Vagina (tissue), 2 donors: ENCODE results near the gene THADA.

Experiments
- CTCF ChIP-seq, 3 experiments: fragments of 450-650 bp in 2 of 3; fragments of 200-600 bp in 1 of 3; sonication (generic) in 1 of 3; IDR thresholded peaks; one replicate each; pipeline ENCODE4 v1.5.1; 2017 to 2019; ENCODE audit warnings: antibody characterized with exemption in 3 of 3, mild to moderate bottlenecking in 2 of 3, moderate library complexity in 2 of 3
- POLR2A ChIP-seq, 2 donors: fragments of 450-650 bp; IDR thresholded peaks; one replicate each; pipeline ENCODE4 v1.6.1; 2017; ENCODE audit warnings: antibody characterized with exemption in 2 of 2, mild to moderate bottlenecking in 2 of 2, moderate library complexity in 2 of 2
- POLR2AphosphoS5 ChIP-seq, 2 donors: sonication (generic); formaldehyde crosslinking; IDR thresholded peaks; one replicate each; pipeline ENCODE4 v1.9.0; 2017; ENCODE audit warnings: antibody characterized with exemption in 2 of 2, mild to moderate bottlenecking in 2 of 2, low read depth in 1 of 2; ENCODE audit not compliant: insufficient read depth in 1 of 2

GRCh38 chr2:43611987-43612894 lies 16.4 kb upstream of the THADA start:
- TF ChIP-seq CTCF (IDR thresholded peaks at IDR 0.05) (peak; percentile 27 to 69 (median 65)), POLR2AphosphoS5 (IDR thresholded peaks at IDR 0.05; ENCODE audit: insufficient read depth in 1 of 2, low read depth in 1 of 2) (no peak), POLR2A (IDR thresholded peaks at IDR 0.05) (no peak)
